GM12878 (cell line): ENCODE results near the gene FGFR2. TPM values are rescaled to one million over a fixed set of nuclear protein-coding genes. Genes with fewer than 3 reads are reported as not detected.

ENCODE experiments used
- ATAC-seq: fragments of 200-7000 bp; cut with Tn5 transposase; 3 replicates; pipeline ENCODE4 v1.9.1; 2020; ENCODE audit warnings: mild to moderate bottlenecking, moderate library complexity
- BruUV-seq: library from RNA; stranded (reverse); fragments of 400-500 nt; replicated peaks from 2 replicates; lab custom pipeline; 2021; lab: Mats Ljungman, UMichigan
- CTCF ChIA-PET: fragments of 300-600 bp; sonication (Branson Sonifier 250); formaldehyde crosslinking; extraction: SDS; loops from one replicate; lab custom pipeline; 2021; ENCODE audit warnings: inconsistent platforms; lab: Yijun Ruan, JAX
- POLR2A ChIA-PET: fragments of 350-600 bp; formaldehyde crosslinking; extraction: SDS; loops from one replicate; lab custom pipeline; 2021; ENCODE audit warnings: inconsistent platforms; lab: Charles Lee
- RAD21 ChIA-PET: fragments of 300-600 bp; sonication (Branson Sonifier 250); formaldehyde crosslinking; loops from one replicate; lab custom pipeline; 2023; ENCODE audit warnings: antibody characterized with exemption; ENCODE audit not compliant: unreplicated experiment; lab: Charles Lee
- SMC1A ChIA-PET: fragments of 300-600 bp; sonication (Branson Sonifier 250); formaldehyde crosslinking; loops from one replicate; lab custom pipeline; 2023; ENCODE audit not compliant: unreplicated experiment, uncharacterized antibody; lab: Charles Lee
- DNase-seq: peaks from one replicate; pipeline ENCODE4 v3.0.0-alpha.2; 2011; ENCODE audit warnings: low read depth, low spot score
- FAIRE-seq: peaks from 3 replicates; lab custom pipeline; 2011; peaks lifted over from hg19 to GRCh38; lab: Jason Lieb, UNC
- H2AFZ ChIP-seq: 2 replicates; pipeline ENCODE4 v1.6.0; 2011; ENCODE audit warnings: low read depth, low read length, control low read depth; ENCODE audit not compliant: control insufficient read depth
- H3K27ac ChIP-seq: 2 replicates; pipeline ENCODE4 v1.5.1; 2011; ENCODE audit warnings: control low read depth; ENCODE audit not compliant: control insufficient read depth, insufficient read depth
- H3K27me3 ChIP-seq, 2 experiments: replicated peaks in 1 of 2; 2 replicates each; pipeline versions ENCODE4 v1.6.0 to v1.6.1; 2011; ENCODE audit warnings: low read length in 1 of 2; ENCODE audit not compliant: control insufficient read depth in 2 of 2, insufficient read depth in 2 of 2
- H3K36me3 ChIP-seq, 2 experiments: 2 replicates each; pipeline ENCODE4 v1.5.1; 2011; ENCODE audit warnings: low read length in 1 of 2; ENCODE audit not compliant: control insufficient read depth in 2 of 2, insufficient read depth in 2 of 2
- H3K4me1 ChIP-seq: 2 replicates; pipeline ENCODE4 v1.6.1; 2011; ENCODE audit warnings: mild to moderate bottlenecking, low read length, moderate library complexity, mixed read lengths; ENCODE audit not compliant: control insufficient read depth, insufficient read depth
- H3K4me2 ChIP-seq: 2 replicates; pipeline ENCODE4 v1.6.0; 2011; ENCODE audit warnings: control low read depth; ENCODE audit not compliant: control insufficient read depth, insufficient read depth
- H3K4me3 ChIP-seq: fragments of 200-600 bp; sonication (generic); 2 replicates; pipeline ENCODE4 v1.5.1; 2016
- H3K79me2 ChIP-seq: 2 replicates; pipeline ENCODE4 v1.6.0; 2011; ENCODE audit warnings: low read length; ENCODE audit not compliant: control insufficient read depth, insufficient read depth
- H3K9ac ChIP-seq: 2 replicates; pipeline ENCODE4 v1.8.0; 2011; ENCODE audit warnings: low read length, control low read depth, mixed read lengths; ENCODE audit not compliant: control insufficient read depth, insufficient read depth
- H3K9me3 ChIP-seq: replicated peaks from 3 replicates; pipeline ENCODE4 v1.5.1; 2011; ENCODE audit warnings: mild to moderate bottlenecking, low read length; ENCODE audit not compliant: control insufficient read depth, insufficient read depth
- H4K20me1 ChIP-seq: 2 replicates; pipeline ENCODE4 v1.6.0; 2011; ENCODE audit not compliant: control insufficient read depth, insufficient read depth
- E2F8 ChIP-seq: fragments of 450-650 bp; IDR thresholded peaks from 2 replicates; pipeline ENCODE4 v1.6.1; 2018; ENCODE audit warnings: mild to moderate bottlenecking, low read depth, moderate library complexity; ENCODE audit not compliant: partially characterized antibody
- ELK1 ChIP-seq: IDR thresholded peaks from 2 replicates; pipeline ENCODE4 v1.6.1; 2012; ENCODE audit warnings: low read depth, low read length, improper control_type of control experiment
- ETV6 ChIP-seq, 2 experiments: fragments of 450-650 bp in 1 of 2; IDR thresholded peaks in 1 of 2; conservative IDR thresholded peaks in 1 of 2; 2 replicates each; pipeline ENCODE4 v1.6.1; 2014; ENCODE audit warnings: antibody characterized with exemption in 1 of 2, borderline replicate concordance in 1 of 2, low read depth in 1 of 2, mild to moderate bottlenecking in 1 of 2, moderate library complexity in 1 of 2
- HDAC6 ChIP-seq: fragments of 200-600 bp; sonication (generic); IDR thresholded peaks from one replicate; pipeline ENCODE4 v1.8.0; 2017; ENCODE audit warnings: antibody characterized with exemption; ENCODE audit not compliant: unreplicated experiment
- MXI1 ChIP-seq: fragments of 150-350 bp; IDR thresholded peaks from 2 replicates; pipeline ENCODE4 v1.6.1; 2011; ENCODE audit warnings: low read depth, mild to moderate bottlenecking, inconsistent platforms, low read length, improper control_type of control experiment
- NBN ChIP-seq: fragments of 450-650 bp; IDR thresholded peaks from 2 replicates; pipeline ENCODE4 v1.6.1; 2016
- NR2C1 ChIP-seq: fragments of 450-650 bp; IDR thresholded peaks from 2 replicates; pipeline ENCODE4 v1.6.1; 2017; ENCODE audit warnings: antibody characterized with exemption, mild to moderate bottlenecking, moderate library complexity
- POLR2AphosphoS2 ChIP-seq: IDR thresholded peaks from 2 replicates; pipeline ENCODE4 v1.6.1; 2011; ENCODE audit warnings: low read depth, mild to moderate bottlenecking, low read length, improper control_type of control experiment, moderate library complexity
- RELA ChIP-seq: fragments of 450-650 bp; IDR thresholded peaks from 2 replicates; pipeline ENCODE4 v1.8.0; 2014; ENCODE audit warnings: borderline replicate concordance; ENCODE audit not compliant: partially characterized antibody
- SMARCA5 ChIP-seq: fragments of 450-650 bp; IDR thresholded peaks from 2 replicates; pipeline ENCODE4 v1.6.1; 2017; ENCODE audit warnings: mild to moderate bottlenecking
- ZBTB33 ChIP-seq: fragments of 450-650 bp; IDR thresholded peaks from 2 replicates; pipeline ENCODE4 v1.6.1; 2017; ENCODE audit warnings: mild to moderate bottlenecking
- ZNF592 ChIP-seq: fragments of 450-650 bp; IDR thresholded peaks from 2 replicates; pipeline ENCODE4 v1.6.1; 2017; ENCODE audit warnings: mild to moderate bottlenecking, moderate library complexity
- WGBS: methylation state at CpG from one replicate; pipeline ENCODE4 v1.1.6; 2016; ENCODE audit warnings: low lambda C conversion rate; ENCODE audit not compliant: insufficient replicate concordance, insufficient coverage; ENCODE audit errors: missing lambda C conversion rate; 5-methylcytosine and 5-hydroxymethylcytosine counted together
- in situ Hi-C: fragments of 300-500 bp; cut with MboI; formaldehyde crosslinking; loops from 9 replicates; pipeline ENCODE4 v1.14.3; 2018; ENCODE audit warnings: mixed read lengths
- intact Hi-C: fragments of 100-400 bp; cut with micrococcal nuclease; formaldehyde crosslinking; loops from one replicate; pipeline ENCODE4 v1.14.2; 2022; ENCODE audit not compliant: unreplicated experiment
- polyA plus RNA-seq, 11 experiments: library from polyadenylated mRNA; depleted of rRNA in 4 of 11; unstranded in 6 of 11; stranded (reverse) in 5 of 11; fragments of >200 nt; fragmentation: Nextera tagmentation in 4 of 11; fragmentation: Illumina TruSeq in 1 of 11; extraction: Ambion mirVana in 4 of 11; extraction: Trizol in 1 of 11; gene quantifications; 1 replicate in 1 of 11; 2 replicates in 10 of 11; pipeline versions ENCODE4 v1.2.1 to v1.2.3, GENCODE V29; 2011 to 2016; ENCODE audit warnings: inconsistent platforms in 2 of 11, missing spikeins in 2 of 11, low read depth in 1 of 11
- total RNA-seq, 4 experiments: library from RNA; depleted of rRNA in 3 of 4; stranded (reverse); fragments of >200 nt in 3 of 4; fragmentation: Illumina TruSeq in 1 of 4; extraction: Trizol in 1 of 4; gene quantifications; 2 replicates each; pipeline versions ENCODE4 v1.2.1 to v1.2.3, GENCODE V29; 2013 to 2021

The FGFR2 gene
- total and polyA plus RNA-seq, 10 of the 15 experiments (the other 5 are each of a cell fraction or from before 2014, with no cell fraction given) = 0.04 to 0.15 TPM; not detected in 8

DNA sequence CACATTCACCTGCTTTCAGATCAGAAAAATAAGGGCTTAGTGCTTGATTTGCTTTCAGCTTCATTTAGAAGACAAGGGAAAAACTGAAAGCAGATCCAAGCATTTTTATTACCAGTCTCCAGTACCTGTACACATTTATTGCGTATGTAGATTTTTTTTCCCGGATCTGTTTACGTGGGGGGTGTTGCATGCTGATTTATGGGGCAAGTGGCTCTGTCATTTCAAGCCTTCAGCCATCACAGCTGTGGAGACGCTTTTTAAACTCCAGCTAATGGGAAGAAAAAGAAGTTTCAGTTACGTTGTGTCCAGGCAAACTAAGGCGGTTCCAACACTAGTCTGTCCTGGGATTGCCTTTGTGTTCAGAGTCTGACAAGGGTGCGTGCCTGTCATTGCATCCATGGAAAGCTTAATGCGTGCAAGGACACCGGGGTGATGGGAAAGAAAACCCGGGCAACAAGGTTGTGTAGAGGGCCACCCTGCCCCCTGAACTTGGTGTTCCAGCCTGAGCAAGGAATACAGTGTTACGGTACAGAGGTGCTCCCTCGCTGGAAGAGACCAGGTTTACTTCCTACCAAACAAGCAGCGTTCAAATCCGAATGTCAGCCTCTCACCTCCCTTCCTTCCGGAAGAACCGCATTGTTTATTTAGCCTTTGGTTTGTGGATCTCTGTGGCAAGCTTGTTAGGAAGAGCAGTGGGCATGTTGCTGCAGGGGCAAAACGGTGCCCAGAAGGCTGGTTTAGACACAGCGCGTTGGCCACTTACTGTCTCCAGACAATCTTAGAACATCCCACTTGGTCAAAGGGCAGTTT, 128.2 kb downstream of the FGFR2 start:
- BruUV-seq = no TSS peak
- ATAC-seq = no peak
- H3K4me2 ChIP-seq = no peak overlapping the region
- TF ChIP-seq NR2C1 (no peak), ZNF592 (no peak), ZBTB33 (no peak), NBN (no peak), ELK1 (no peak), ETV6 (conservative IDR thresholded peaks at IDR 0.05 in 1 of 2, IDR thresholded peaks at IDR 0.05 in 1 of 2; ENCODE audit: borderline replicate concordance in 1 of 2, low read depth in 1 of 2) (no peak), E2F8 (no peak), POLR2AphosphoS2 (no peak), SMARCA5 (no peak), MXI1 (no peak), HDAC6 (no peak), RELA (no peak)

More for the DNA sequence above, 128.2 kb downstream of the FGFR2 start:
- CTCF ChIA-PET = interaction anchor here (1.4 kb wide), 1 partner anchor 12 kb away, joined by 4 read pairs; no protein-coding TSS in a partner anchor
- no peaks in the 10 kb centered on the region; a peak in 1 of 4 replicates for H3K27me3 ChIP-seq
- RAD21 ChIA-PET = no interaction called here
- H3K27ac ChIP-seq = no peak overlapping the region
- SMC1A ChIA-PET = interaction anchor here (0.6 kb wide), 1 partner anchor 398 kb away, joined by 4 read pairs; no protein-coding TSS in a partner anchor
- no peak overlapping the region for H3K9ac ChIP-seq
- H4K20me1 ChIP-seq = no peaks in the 10 kb centered on the region
- H3K36me3 ChIP-seq = no peaks in the 10 kb centered on the region
- WGBS = 54% methylated on average over 19 of the region's 19 CpGs
- no peak overlapping the region for H2AFZ ChIP-seq
- no peaks in the 10 kb centered on the region for H3K79me2 ChIP-seq
- H3K9me3 ChIP-seq = no peaks in the 10 kb centered on the region
- no peak for FAIRE-seq
- no peak for DNase-seq
- H3K4me3 ChIP-seq = no peak overlapping the region
- in situ Hi-C loops = no loop called here
- no peaks in the 10 kb centered on the region for H3K4me1 ChIP-seq
- intact Hi-C loops = no loop called here
- POLR2A ChIA-PET = interaction anchor here (1.2 kb wide), 1 partner anchor 21 kb away, joined by 3 read pairs; no protein-coding TSS in a partner anchor
